ENCODE data around the gene STPG1.
A peak's percentile ranks its signal among the peaks of the same experiment; 100 is the strongest.
"Not testable (repeated sequence)": the region's sequence is repeated elsewhere in the genome, so short reads cannot be mapped to it uniquely, and the experiment has no call there.

Gene STPG1, protein sequence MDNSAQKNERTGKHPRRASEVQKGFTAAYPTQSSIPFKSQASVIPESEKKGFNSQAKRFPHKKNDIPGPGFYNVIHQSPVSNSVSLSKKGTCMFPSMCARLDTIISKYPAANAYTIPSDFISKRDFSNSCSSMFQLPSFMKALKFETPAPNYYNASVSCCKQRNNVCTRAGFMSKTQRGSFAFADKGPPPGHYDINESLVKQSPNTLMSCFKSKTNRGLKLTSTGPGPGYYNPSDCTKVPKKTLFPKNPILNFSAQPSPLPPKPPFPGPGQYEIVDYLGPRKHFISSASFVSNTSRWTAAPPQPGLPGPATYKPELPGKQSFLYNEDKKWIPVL

GRCh38 chr1:24413350-24414163 lies at the start of gene STPG1:
Gene STPG1 (minus strand): TSS chr1:24413782. CDS start chr1:24401388, 12,394 bp downstream.
- Mint-ChIP-seq H3K36me3 (ENCODE audit: low read depth) (peaks cover 5% of the 10 kb centered on the region), H3K4me1 (ENCODE audit: low read depth) (peaks cover 40% of the 10 kb centered on the region), H3K27me3 (ENCODE audit: low read depth) (no peaks in the 10 kb centered on the region), H3K4me3 (peak within 1 kb of the TSS; percentile 92), H3K27ac (peak within 1 kb of the TSS; percentile 76), H3K9me3 (no peaks in the 10 kb centered on the region)

- not testable (repeated sequence) for H3K27me3 Mint-ChIP-seq (ENCODE audit: low read depth); H3K4me1 Mint-ChIP-seq (ENCODE audit: low read depth); H3K27ac Mint-ChIP-seq; H3K4me3 Mint-ChIP-seq
- Mint-ChIP-seq H3K9me3 (peaks cover 12% of the 10 kb centered on the region), H3K36me3 (ENCODE audit: low read depth) (peaks cover 67% of the 10 kb centered on the region)
These were observed 48.5 kb upstream of the STPG1 start for GRCh38 chr1:24462128-24462527.

- no peak overlapping the region for H3K27ac Mint-ChIP-seq
- H3K36me3 Mint-ChIP-seq (ENCODE audit: low read depth), result peaks cover 62% of the 10 kb centered on the region
- peaks cover 12% of the 10 kb centered on the region for H3K9me3 Mint-ChIP-seq
- H3K4me3 Mint-ChIP-seq, result no peak overlapping the region
- H3K27me3 Mint-ChIP-seq (ENCODE audit: low read depth), result no peaks in the 10 kb centered on the region
- H3K4me1 Mint-ChIP-seq (ENCODE audit: low read depth), result peaks cover 6% of the 10 kb centered on the region
These were observed 46.1 kb upstream of the STPG1 start for GRCh38 chr1:24459551-24460266.

- no peak overlapping the region for H3K4me3 Mint-ChIP-seq
These were observed 44.3 kb upstream of the STPG1 start for GRCh38 chr1:24457866-24458265.

GRCh38 chr1:24455272-24455671 lies 41.7 kb upstream of the STPG1 start:
- Mint-ChIP-seq H3K4me3 (no peak overlapping the region), H3K27ac (no peak overlapping the region), H3K9me3 (peaks cover under 1% of the 10 kb centered on the region), H3K36me3 (ENCODE audit: low read depth) (peaks cover 59% of the 10 kb centered on the region), H3K4me1 (ENCODE audit: low read depth) (no peaks in the 10 kb centered on the region), H3K27me3 (ENCODE audit: low read depth) (no peaks in the 10 kb centered on the region)

More at GRCh38 chr1:24457866-24458265, 44.3 kb upstream of the STPG1 start:
- Mint-ChIP-seq H3K9me3 (peaks cover 12% of the 10 kb centered on the region), H3K36me3 (ENCODE audit: low read depth) (peaks cover 63% of the 10 kb centered on the region), H3K4me1 (ENCODE audit: low read depth) (peaks cover 1% of the 10 kb centered on the region), H3K27ac (no peak overlapping the region), H3K27me3 (ENCODE audit: low read depth) (no peaks in the 10 kb centered on the region)

DNA sequence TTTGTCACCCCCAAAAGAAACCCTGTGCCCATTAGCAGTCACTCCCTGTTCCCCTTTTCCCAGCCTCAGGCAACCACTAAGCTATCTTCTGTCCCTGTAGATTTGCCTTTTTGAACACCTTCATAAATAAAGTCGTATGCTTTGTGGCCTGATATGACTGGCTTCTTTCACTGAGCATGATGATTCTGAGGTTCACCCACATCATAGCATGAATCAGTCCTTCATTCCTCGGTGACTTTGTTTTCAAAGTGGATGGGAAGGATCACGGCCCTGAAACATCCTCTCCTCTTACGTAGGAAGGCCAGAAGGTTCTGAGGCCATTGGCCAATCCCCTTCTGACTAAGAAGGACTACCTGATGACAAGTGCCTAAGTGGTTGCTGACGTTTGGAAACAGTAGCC lies 41.1 kb upstream of the STPG1 start:
- no peaks in the 10 kb centered on the region for H3K9me3 Mint-ChIP-seq
- H3K27me3 Mint-ChIP-seq (ENCODE audit: low read depth), result no peaks in the 10 kb centered on the region
- H3K4me1 Mint-ChIP-seq (ENCODE audit: low read depth), result no peaks in the 10 kb centered on the region
- H3K36me3 Mint-ChIP-seq (ENCODE audit: low read depth), result peaks cover 57% of the 10 kb centered on the region
- H3K27ac Mint-ChIP-seq, result no peak overlapping the region
- no peak overlapping the region for H3K4me3 Mint-ChIP-seq

DNA sequence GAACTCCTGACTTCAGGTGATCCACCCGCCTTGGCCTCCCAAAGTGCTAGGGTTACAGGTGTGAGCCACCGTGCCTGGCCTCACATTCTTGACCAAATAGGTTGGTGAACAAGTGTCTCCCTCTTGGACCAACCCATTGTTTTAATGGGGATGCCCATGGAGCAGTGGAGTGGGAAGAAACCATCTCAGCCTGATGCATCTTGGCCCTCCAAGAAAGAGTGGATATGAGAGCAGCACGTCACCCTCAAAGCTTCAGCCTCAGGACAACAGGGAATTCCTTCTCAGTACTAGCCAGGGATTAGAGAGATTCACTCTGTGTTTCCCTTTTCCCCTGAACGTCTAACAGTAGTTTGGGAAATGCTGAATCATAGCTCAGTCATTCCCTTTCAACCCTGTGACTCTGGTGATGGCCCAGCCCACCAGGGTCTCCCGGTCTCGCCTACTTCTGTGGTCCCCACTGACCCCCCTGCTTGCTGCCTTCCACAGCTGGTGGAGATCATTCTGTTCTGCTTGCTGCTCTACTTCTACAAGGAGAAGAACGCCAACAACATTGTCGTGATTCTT lies 39.4 kb upstream of the STPG1 start:
- Mint-ChIP-seq H3K27me3 (ENCODE audit: low read depth) (no peaks in the 10 kb centered on the region), H3K4me1 (ENCODE audit: low read depth) (no peaks in the 10 kb centered on the region), H3K4me3 (no peak overlapping the region), H3K36me3 (ENCODE audit: low read depth) (peaks cover 43% of the 10 kb centered on the region), H3K9me3 (no peaks in the 10 kb centered on the region), H3K27ac (no peak overlapping the region)

DNA sequence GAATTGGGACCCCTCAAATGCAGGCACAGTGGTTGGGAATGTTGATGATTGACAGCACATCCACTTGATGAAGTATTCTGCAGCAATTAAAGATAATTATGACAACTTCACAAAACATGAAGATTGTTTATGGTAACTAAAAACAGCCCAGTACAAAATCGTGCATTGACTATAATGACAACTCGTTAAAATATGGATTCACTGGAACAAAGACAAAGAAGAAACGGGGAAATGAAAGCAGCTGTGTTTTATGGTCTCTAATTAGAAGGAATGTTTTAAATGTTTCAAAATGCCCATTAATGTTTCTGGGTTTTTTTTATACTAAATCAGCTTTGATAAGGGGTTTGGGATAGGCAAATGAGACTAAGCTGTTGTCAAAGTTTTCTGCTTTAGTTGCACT lies 38.2 kb upstream of the STPG1 start:
- no peaks in the 10 kb centered on the region for H3K4me1 Mint-ChIP-seq (ENCODE audit: low read depth)
- H3K27me3 Mint-ChIP-seq (ENCODE audit: low read depth), result no peaks in the 10 kb centered on the region
- H3K27ac Mint-ChIP-seq, result no peak overlapping the region
- H3K36me3 Mint-ChIP-seq (ENCODE audit: low read depth), result peaks cover 43% of the 10 kb centered on the region
- no peaks in the 10 kb centered on the region for H3K9me3 Mint-ChIP-seq
- H3K4me3 Mint-ChIP-seq, result no peak overlapping the region

DNA sequence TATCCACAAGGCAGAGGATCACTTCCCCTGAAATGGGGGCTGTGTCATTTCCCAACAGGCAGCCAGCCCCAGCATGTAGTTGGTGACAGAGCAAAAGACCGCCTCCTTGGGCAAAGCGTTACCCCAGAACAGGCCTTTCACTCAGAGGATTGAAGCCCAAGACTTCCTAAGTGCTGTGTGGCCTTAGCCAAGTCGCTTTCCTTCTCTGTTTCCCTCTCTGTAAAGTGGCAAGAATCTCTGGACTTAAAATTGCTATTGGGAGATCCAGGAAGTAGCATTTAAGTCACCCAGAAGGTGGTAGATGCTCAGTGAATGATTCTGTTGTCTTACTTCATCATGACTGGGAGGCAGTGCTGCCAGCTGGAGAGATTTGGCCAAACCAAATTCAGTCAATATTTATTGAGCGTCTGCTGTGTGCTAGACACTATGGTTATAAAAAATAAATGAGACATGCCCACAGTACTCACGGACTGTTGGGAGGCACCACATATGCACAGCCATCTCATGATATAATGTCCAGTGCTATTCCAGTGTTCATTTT lies 37.3 kb upstream of the STPG1 start:
- Mint-ChIP-seq H3K36me3 (ENCODE audit: low read depth) (peaks cover 45% of the 10 kb centered on the region), H3K27ac (no peak overlapping the region), H3K4me3 (no peak overlapping the region), H3K4me1 (ENCODE audit: low read depth) (no peaks in the 10 kb centered on the region), H3K27me3 (ENCODE audit: low read depth) (no peaks in the 10 kb centered on the region), H3K9me3 (no peaks in the 10 kb centered on the region)

GRCh38 chr1:24450316-24450715 lies 36.7 kb upstream of the STPG1 start:
- H3K27ac Mint-ChIP-seq, result no peak overlapping the region
- peaks cover 47% of the 10 kb centered on the region for H3K36me3 Mint-ChIP-seq (ENCODE audit: low read depth)

DNA sequence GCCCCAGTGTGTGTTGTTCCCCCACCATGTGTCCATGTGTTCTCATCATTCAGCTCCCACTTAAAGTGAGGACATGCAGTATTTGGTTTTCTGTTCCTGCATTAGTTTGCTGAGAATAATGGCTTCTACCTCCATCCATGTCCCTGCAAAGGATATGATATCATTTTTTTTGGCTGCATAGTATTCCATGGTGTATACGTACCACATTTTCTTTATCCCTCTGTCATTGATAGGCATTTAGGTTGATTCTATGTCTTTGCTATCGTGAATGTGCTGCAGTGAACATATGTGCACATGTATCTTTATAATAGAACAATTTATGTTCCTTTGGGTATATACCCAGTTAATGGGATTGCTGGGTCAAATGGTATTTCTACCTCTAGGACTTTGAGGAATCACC lies 32.9 kb upstream of the STPG1 start:
- H3K4me3 Mint-ChIP-seq; H3K27me3 Mint-ChIP-seq (ENCODE audit: low read depth); H3K27ac Mint-ChIP-seq; H3K4me1 Mint-ChIP-seq (ENCODE audit: low read depth); H3K9me3 Mint-ChIP-seq: not testable (repeated sequence)
- peaks cover 34% of the 10 kb centered on the region for H3K36me3 Mint-ChIP-seq (ENCODE audit: low read depth)

More at GRCh38 chr1:24450316-24450715, 36.7 kb upstream of the STPG1 start:
- no peak overlapping the region for H3K4me3 Mint-ChIP-seq
- H3K9me3 Mint-ChIP-seq, result no peaks in the 10 kb centered on the region
- H3K27me3 Mint-ChIP-seq (ENCODE audit: low read depth), result no peaks in the 10 kb centered on the region
- H3K4me1 Mint-ChIP-seq (ENCODE audit: low read depth), result no peaks in the 10 kb centered on the region

GRCh38 chr1:24443241-24443656 lies 29.7 kb upstream of the STPG1 start:
- Mint-ChIP-seq H3K4me1 (ENCODE audit: low read depth) (no peaks in the 10 kb centered on the region), H3K4me3 (no peak overlapping the region), H3K9me3 (no peaks in the 10 kb centered on the region), H3K27me3 (ENCODE audit: low read depth) (no peaks in the 10 kb centered on the region), H3K36me3 (ENCODE audit: low read depth) (peaks cover 37% of the 10 kb centered on the region), H3K27ac (no peak overlapping the region)

- no peak overlapping the region for H3K4me3 Mint-ChIP-seq
- no peaks in the 10 kb centered on the region for H3K27me3 Mint-ChIP-seq (ENCODE audit: low read depth)
- H3K4me1 Mint-ChIP-seq (ENCODE audit: low read depth), result no peaks in the 10 kb centered on the region
- no peaks in the 10 kb centered on the region for H3K9me3 Mint-ChIP-seq
- peaks cover 37% of the 10 kb centered on the region for H3K36me3 Mint-ChIP-seq (ENCODE audit: low read depth)
- no peak overlapping the region for H3K27ac Mint-ChIP-seq
These were observed 29.2 kb upstream of the STPG1 start for GRCh38 chr1:24442764-24443163.

DNA sequence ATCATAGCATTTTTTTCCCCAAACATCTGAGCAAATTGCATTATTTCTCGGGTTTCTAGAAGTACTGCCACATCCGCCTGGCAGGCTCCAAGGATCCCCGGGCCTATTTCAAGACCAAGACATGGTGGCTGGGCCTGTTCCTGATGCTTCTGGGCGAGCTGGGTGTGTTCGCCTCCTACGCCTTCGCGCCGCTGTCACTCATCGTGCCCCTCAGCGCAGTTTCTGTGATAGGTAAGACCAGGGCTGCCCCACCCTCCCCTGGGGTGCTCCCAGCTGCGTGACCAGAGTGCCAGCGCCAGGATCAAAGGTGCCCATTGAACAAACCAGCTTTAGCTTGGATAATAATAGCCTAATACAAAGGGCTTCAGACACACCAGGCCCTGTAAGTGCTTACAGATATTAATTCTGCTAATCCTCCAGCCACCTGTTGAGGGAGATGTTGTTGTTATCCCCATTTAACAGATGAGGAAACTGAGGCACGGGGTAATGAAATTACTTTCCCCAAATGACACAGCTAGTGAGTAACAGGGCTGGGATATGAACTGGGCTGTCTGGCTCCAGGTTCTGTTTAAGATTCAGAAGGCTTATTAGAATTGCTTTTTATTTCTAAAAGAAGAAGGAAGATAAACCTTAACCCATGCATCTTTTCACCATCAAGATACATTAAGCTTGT lies 28.6 kb upstream of the STPG1 start:
- Mint-ChIP-seq H3K36me3 (ENCODE audit: low read depth) (peaks cover 35% of the 10 kb centered on the region), H3K27me3 (ENCODE audit: low read depth) (no peaks in the 10 kb centered on the region)

More for the DNA sequence above, 28.6 kb upstream of the STPG1 start:
- Mint-ChIP-seq H3K4me1 (ENCODE audit: low read depth) (peaks cover 2% of the 10 kb centered on the region), H3K4me3 (no peak overlapping the region), H3K27ac (no peak overlapping the region), H3K9me3 (no peaks in the 10 kb centered on the region)
